HG03135 (cell line): ENCODE results near the gene FOXF2.

Experiments
- ATAC-seq: cut with Tn5 transposase; IDR thresholded peaks from one replicate; pipeline ENCODE4 v1.9.1; 2021; ENCODE audit warnings: mild to moderate bottlenecking, moderate library complexity; ENCODE audit not compliant: unreplicated experiment

Gene FOXF2

DNA sequence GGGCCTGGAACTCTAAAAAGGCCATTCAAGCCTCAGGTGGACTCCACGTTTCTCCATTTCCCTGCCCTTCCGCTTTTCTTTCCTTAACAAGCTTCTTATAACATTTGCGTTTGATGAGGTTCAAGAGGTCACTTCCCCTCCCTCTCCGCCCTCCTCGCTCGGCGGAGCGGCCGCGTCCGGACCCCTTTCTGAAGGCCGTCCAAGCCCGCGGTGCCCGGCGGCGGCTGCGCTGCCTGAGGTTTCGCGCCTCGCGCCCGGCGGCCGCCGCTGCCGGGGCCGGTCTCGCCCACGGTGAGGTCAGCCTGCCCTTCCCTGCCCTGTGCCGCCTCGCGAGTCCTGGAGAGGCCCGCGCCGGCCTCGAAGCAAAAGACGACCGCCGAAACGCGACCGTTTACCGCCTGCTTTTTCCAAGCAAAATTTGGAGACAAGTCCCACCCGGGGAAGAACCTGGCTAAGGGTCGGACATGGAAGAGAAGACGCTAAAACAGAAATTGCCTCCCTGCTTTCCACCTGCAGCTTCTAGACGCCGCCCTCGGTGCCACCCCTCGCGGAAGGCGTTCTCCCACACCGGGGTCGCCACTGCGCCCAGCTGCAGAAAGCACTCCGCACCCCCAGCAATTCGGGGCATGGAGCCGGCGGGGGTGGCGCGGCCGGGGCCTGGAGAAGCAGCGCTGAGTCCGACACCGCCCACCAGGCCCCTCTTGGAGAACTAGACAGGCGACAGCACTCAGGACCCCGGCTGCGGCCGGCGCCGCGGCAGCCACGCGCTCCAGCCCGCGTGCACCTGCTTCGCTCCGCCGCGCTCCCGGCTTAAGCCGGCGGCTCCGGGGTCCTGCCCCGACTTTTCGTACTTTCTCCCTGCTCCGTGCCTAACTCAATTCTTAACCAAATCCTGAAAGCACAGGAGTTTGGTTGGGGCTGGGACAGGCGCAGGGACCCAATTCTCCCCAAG is 11.0 kb upstream of the FOXF2 start:
- ATAC-seq, result no peak

DNA sequence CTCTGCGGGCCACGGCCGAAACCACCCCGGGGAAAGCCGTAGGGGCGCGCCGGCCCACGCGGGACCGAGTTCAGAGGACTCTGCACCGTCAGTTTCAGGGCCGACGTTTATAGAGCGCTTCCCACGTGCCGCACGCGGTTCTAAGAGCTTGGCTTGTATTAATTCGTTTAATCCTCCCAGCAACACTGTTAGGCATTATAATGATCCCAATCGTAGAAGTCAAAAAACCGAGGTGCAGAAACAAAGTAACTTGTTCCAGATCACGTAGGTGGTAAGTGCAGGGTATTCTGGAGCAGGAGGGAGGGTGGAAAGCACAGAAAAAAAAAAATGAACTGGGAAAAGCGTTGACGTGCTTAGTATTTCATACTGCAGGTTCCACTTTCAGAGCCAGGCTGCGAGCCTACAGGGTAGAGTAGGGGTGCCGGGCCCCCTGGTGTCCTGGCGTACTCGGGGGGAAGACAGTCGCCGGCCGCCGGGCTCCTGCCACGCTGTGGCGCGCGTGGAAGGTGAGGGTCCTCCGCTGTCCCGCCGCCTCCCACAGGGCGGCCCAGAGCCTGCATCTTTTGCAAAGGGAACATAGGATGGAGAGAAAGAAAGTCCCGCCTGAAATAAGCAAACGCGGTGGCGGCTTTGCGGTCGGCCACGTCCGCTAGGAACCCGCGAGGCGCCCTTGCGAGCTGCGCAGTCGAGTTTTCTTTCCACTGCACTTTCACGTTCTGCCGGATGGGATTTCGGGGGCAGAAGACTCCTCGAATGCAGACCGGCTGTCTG is 10.2 kb upstream of the FOXF2 start:
- no peak for ATAC-seq

DNA sequence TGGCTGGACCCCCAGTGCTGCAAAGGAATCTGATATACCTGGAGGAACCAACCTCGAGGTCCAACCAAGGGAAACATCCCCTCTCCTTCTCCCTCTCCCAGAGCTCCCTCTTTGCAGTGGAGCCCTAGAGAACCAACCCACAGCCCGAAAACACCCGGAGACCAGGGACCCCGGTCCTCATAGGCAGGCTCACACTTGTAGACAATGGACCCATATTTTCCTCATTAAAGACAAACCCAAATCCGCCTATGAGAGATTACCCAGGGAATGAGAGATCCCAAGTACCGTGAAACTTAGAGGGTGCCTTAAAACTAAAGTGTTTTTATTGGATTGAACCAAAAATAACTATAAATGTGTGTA is 9.6 kb upstream of the FOXF2 start:
- ATAC-seq, result no peak

DNA sequence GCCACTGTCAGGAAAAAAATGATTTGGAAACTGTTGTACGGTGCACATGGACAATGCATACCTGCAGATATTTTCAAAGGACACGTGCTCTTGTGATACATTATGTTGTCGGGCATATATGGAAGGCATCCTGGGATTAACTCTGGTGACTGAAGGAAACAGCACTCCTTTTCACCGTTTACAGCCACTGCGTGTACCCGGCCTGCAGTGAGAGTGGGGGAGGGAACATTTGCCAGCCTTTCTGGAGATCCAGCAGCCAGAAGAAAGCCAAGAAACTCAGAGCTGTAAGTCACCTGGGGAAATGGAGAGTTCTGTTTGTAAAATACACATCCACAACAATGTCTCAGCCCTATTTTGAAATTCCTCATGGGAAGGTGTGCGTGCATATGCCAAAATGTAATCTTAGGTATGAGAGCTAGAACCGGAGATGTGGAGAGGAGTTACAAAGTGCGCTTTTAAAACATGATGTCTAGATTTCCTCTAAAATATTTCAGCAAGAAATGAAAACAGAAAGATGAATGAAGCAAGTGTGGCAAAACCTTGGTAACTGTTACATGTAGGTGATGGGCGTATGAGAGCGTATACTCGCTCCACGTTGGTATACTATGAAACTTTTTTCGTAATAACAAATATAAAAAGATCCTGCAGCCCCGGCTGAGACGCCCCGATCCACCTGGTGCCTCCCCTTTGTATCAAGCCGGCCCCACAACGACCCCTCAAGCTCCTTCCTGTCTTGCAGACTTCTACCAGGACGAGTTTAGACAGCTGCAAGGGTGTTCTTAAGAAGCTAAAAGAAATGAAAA is 8.6 kb upstream of the FOXF2 start:
- no peak for ATAC-seq

DNA sequence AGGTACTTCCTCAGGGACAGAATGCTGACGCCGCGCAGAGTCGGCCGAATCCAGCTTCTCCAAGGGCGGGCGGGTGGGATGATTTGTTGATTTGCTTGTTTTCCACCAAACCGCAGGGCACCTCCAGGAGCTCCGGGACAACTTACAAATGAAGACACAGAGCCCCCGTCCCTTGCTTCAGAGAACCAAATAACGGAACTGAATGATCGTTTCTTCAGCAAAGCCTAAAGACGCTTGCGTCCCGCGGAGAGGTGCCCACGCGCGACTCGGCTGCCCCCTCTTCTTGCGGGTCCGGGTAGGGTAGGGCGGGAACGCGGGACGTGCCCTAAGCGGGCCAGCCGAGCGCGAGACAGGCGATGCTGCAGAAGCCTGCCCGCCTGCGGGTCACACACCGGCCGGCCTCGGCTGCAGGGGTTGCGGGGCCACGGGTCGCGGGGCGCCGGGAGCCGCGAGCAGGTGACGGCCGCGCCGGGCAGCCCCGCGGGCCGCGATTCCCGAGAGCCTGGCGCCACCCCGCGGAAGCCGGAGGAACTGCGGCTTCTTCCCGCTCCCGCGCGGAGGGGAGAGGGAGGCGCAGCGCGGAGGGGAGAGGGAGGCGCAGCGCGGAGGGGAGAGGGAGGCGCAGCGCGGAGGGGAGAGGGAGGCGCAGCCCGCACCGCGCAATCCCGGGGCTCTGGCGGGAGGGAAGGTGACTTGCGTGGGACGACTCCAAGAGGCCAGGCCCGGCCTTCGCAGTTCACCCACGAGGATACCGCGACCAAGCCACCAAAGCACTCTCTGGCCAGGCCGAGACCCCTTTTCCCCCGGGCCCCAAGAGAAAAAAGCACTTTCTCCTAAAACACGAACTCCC is 7.7 kb upstream of the FOXF2 start:
- ATAC-seq, result no peak

DNA sequence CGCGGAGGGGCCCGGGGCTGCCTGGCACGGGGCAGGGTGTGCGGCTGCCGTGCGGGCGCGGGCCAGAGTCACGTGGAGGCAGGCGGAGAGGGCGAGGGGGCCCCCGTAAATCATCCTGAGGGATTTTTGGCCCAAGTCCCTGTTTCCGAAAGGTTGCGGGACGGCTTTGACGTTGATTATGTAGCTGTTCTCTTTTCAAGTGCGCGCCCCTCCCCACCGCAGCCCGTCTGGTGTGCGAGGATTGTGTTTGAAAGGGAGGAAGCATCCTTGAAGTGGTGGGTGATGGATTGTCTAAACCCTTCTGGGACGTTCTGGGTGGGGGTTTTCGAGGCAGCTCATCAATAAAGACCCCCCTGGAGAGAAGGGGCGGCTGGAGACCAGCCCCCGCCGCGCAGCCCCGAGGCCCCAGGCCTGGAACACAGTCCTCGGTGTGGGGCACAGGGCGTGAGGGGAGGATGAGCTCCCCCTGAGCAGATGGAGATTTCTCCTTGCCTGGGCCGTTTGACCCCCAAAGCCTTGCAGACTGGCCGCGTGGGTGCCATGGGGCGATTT is 7.0 kb upstream of the FOXF2 start:
- ATAC-seq, result no peak

DNA sequence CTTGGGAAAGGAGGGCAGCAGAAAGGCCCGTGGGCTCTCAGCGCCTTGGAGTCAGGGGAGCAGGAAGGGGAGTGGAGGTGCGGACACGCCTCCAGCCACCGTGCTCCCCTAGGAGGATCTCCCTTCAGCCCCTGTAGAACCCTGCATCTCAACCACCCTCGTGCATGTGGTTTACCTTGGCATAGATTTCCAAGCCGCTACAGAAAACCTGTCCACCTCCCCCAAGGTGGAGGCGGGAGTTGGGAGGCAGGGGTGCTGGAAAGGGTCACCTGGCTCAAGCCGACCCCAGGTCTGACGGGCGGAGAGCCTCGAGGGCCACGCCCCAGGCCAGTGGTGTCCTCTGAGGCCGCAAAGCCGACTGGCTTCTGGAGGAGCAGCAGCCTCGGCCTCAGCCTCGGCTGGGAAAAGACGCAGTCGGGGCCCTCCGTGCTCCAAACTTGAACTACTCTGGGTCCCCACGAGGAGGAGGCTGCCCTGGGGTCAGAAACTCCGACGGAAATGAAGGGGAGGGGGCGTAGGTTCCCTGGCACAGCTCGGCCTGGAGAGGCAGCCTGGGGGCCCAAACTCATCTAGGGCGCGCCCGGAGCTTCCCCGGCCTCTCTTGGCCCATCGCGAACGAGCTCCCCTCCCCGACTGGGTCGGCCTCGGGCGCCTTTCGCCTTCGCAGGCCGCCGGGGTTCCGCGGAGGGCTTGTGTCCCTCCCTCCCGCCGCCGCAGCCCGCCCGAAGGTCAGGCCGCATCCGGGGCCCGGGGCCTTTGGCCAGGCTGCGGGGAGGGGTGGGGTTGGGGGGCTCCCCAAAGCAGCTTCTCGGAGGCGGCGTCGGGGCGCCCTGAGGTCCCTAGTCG is 6.3 kb upstream of the FOXF2 start:
- ATAC-seq, result no peak

DNA sequence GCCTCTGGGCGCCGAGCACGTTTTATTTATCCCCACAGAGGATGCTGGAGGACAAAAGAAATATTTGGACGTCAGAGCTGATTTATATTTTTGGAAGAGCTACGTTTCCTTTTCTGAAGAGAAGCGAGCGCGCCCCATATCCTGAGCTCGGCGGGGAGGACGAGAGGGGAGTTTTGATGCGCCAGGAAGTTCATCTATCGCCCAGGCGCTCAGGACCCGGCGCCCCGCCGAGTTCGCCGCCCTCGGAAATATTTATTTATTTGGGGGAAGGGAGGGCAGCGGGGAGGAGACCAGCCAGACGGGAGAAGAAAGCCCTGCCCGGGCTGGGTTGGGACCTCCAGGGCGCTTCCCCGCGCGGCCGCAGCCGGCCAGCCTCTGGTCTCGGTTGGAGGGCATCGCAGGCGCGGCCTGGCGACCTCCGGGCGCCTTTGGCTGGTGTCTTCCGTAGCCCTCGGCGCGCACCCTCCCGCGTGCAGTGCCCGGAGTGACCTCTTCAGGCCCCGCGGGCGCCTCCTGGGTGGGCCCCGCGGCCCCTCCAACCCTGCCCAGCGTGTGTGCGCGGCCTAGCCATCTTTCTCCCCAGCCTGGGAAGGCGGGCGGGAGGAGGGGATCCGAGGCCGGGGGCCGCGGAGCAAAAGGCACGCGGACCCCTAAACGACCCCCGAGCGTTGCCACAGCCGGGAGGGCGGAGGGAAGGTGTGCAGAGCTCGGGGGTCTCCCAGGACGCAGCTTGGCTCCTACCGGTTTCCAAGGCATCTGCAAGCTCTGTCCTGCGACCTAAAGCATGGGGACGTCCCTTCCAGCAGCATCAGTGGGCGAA is 5.4 kb upstream of the FOXF2 start:
- ATAC-seq, result no peak

DNA sequence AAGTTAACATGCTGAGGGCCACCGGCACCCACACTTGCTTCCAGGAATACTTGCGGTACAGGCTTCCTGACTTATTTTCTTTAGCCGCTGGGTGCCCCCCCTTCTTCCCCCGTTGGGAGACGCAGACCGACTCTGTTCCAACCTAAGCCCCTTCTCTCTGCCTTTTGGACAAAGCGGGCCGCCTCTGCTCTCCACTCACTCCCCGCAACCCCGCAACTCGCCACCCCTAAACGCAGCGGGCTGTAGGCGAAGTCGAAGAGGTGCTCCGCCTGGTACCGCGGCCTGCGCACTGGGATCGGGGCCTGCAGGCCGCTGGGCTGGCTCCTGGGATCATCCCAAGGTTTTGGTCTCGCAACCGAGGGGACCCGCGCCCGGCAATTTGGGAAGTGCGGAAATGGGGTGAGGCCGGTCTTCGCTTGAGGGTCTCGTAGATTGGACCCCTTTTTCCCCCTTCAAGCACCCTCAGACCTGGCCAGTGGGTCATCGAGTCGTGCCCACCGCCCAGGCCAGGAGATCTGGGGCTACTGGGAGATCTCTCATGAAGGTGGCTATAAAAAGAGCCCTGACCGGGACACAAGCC is 4.7 kb upstream of the FOXF2 start:
- no peak for ATAC-seq

DNA sequence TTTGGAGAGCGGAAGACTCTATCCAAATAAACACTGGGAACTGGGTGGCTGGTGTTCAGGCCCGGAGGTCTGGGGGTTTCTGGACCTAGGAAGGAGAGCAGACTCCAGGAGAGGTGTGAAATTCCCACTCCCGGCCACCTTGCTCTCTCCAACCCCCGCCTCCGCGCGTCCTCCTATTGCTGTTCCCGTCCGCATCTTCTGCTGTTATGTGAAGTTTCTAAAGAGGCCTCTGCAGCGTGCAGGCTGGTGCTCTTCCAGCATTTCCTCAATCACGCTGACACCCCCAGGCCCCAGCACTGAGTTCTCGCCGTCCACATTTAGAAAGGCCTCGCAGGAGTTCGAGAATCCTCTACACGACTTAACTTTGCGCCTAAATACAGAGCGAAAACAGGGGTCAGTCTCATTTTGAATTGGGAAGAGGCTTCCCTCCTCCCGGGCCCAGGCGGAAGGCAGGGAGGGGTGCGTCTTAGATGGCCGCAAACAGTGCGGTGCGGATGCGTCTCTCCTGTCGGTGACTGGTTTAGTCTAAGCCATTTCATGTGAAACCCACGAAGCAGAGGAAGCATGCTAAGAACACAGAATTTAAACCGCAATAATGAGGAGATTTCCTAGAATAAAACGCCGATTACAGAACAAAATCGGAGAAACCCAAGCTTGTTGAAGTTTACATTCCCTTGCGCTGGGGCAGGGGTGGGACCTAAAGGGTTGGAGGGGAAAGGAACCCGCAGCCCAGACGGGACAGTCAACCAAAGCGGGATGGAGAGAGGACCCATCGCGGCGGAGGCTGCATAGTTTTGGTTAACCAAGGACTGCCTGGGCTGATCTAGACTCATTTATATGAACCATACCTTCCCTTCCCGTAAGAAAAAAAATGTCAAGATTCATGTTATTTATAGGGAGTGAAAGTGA is 4.0 kb upstream of the FOXF2 start:
- no peak for ATAC-seq

DNA sequence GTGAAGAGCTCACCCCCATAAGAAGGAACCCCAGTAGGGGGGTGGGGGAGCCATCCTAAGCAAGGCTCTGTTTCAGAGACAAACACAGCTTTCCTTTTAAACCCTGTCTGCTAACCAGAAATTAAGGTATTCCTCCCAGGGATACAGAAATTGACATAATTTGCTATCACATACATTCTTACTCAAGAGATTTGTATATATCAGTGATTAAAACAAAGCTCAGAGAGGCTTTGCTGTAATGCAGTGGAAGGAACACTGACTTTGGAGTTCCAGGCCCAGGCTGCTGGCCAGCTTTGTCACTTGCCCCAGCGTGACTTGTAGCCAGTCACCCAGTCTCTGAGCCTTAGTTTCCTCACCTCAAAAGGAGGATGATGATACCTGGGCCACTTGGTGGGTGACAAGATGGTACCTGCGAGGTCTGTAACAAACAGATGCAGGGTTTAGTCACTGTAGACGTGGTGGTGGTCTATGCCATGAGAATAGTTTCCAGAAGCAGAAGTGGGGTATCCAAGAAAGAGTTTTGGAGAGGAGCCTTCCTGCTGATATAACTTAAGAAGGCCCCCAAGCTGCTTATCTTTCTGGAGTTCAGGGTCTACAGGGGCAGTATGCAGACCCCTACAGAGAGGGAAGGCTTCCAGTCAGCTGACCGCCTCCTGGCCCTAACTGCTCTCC is 3.2 kb upstream of the FOXF2 start:
- no peak for ATAC-seq

DNA sequence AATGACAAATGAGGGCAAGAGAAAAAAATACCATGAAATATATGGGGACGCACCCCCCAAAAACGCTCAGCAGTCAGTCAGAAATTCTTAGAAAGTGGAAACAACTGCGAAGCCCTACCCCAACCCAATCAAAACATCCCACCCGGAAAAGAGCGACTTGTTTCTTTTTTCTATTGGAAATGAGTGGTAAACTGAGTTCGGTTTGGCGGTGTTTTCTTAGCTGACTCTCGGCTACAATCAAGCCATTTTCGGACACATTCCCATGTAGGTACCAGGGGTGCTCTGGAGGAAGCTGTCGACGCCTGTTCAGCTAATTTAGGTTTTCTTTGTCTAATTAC is 1.9 kb upstream of the FOXF2 start:
- no peak for ATAC-seq

DNA sequence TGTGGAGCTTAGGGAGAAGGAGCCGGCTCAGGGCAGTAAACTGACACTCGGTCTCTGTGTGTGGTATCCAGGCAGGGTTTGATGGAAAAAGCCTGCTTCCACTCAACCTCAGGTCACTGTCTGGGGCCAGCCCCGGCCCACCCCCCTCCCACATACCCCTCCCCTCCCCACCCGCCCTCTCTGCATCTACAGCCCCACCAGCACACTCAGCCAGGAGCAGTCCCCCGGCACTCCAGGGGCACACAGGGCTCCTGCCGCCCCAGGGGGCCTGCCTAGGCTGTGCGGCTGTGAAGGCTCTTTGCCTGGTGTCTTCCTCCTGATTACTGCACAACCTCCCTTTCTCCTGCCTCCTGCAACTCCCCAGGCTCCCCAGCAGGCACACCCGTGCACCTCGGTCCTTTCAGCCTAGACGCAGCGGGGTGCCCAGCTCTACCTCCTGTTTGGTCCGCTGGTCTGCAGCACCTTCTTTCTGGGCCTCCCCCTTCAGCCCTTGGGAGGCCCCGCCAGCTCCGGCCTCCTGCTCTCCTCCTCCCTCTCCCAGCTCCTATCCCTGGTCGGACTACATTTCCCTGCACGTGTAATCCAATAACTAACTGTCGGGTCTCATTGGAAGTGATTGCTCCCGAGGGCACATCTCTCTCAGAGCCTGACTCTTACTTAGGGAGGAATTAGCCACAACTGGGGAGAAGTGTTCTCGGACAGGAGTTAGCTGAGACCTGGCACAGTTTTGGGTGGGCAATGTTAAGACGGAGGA is 1.3 kb upstream of the FOXF2 start:
- no peak for ATAC-seq

DNA sequence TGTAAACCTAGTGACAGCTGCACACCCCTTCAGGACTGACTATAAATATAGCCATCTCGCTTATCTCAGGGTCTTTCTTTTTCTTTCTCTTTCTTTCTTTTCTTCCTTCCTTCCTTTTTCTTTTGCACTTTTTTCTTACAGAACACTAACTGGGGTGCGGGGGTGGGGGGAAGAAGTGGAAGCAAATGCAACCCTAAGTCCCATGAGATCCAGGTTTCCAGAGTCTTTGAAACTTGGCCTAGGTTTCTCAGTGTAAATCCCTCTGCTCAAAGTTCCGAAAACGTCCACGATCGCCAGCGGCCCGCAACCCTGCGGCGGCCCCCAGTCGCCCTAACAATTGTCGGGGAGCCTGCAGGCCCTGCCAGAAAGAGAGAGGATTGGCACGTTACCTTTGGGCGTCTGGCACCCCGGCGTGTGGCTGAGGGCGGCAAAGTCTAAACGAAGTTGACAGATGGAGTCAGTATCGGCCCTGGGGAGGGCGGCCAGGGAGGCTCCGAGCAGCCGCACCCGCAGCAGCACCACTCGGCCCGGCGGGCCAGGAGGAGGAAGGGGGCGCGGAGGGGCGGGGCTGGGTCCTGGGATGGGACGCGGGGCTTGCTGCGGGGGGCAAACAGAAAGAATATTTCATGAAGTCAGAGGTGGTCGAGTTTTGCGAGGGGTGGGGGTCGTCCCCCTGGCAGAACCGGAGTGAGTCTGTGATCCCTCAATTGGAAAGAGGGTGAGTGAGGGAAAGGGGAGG is 577 bp upstream of the FOXF2 start:
- ATAC-seq, result no peak
